Testis (tissue), 3 donors: ENCODE data around the gene RANBP3. TPM values are rescaled to one million over a fixed set of nuclear protein-coding genes. Genes with fewer than 3 reads are reported as not detected.

Source experiments
- DNase-seq: peaks from one replicate; pipeline ENCODE4 v3.0.0-alpha.2; 2019
- H3K27ac ChIP-seq, 2 donors: fragments of 200-600 bp; sonication (generic); one replicate each; pipeline ENCODE4 v1.5.1; 2019
- H3K27me3 ChIP-seq: fragments of 200-600 bp; sonication (generic); one replicate; pipeline ENCODE4 v1.5.1; 2019
- H3K36me3 ChIP-seq: fragments of 200-600 bp; sonication (generic); one replicate; pipeline ENCODE4 v1.5.1; 2017; ENCODE audit warnings: low read depth; ENCODE audit errors: missing control alignments
- H3K4me1 ChIP-seq: fragments of 200-600 bp; sonication (generic); one replicate; pipeline ENCODE4 v1.5.1; 2019
- H3K4me3 ChIP-seq, 2 donors: fragments of 200-600 bp; sonication (generic); one replicate each; pipeline ENCODE4 v1.5.1; 2017 to 2019
- H3K9me3 ChIP-seq: fragments of 200-600 bp; sonication (generic); one replicate; pipeline ENCODE4 v1.5.1; 2017
- POLR2A ChIP-seq: fragments of 450-650 bp; IDR thresholded peaks from one replicate; pipeline ENCODE4 v1.6.1; 2017; ENCODE audit warnings: antibody characterized with exemption, mild to moderate bottlenecking, moderate library complexity
- WGBS, 2 donors: methylation state at CpG; one replicate each; pipeline ENCODE4 v1.1.5; 2018; 5-methylcytosine and 5-hydroxymethylcytosine counted together
- intact Hi-C: fragments of 100-400 bp; cut with DNase I; formaldehyde crosslinking; loops from one replicate; pipeline ENCODE4 v1.15.1; 2023; ENCODE audit warnings: low total_unique reads
- polyA plus RNA-seq: library from polyadenylated mRNA; stranded (reverse); fragments of 350-450 nt; fragmentation: Illumina TruSeq; extraction: RNeasy Lipid Tissue Mini Kit (QIAGEN cat#74804); gene quantifications from one replicate; pipeline ENCODE4 v1.2.3, GENCODE V29; 2014; ENCODE audit warnings: low read depth, low replicate concordance; ENCODE audit not compliant: insufficient read depth
- total RNA-seq, 2 donors: library from RNA; depleted of rRNA; stranded (reverse); fragments of >200 nt; gene quantifications; one replicate each; pipeline ENCODE4 v1.2.3, GENCODE V29; 2016
- TF ChIP-seq, protein P1 (sequence below), 3 experiments: fragments of 450-650 bp in 2 of 3; fragments of 200-600 bp in 1 of 3; sonication (generic) in 1 of 3; IDR thresholded peaks; one replicate each; pipeline ENCODE4 v1.5.1; 2016 to 2019; ENCODE audit warnings: antibody characterized with exemption in 3 of 3, mild to moderate bottlenecking in 2 of 3, moderate library complexity in 1 of 3

RANBP3 gene
- total and polyA plus RNA-seq, 3 donors from 2014 or later: 142 to 148 (median 145) TPM

DNA sequence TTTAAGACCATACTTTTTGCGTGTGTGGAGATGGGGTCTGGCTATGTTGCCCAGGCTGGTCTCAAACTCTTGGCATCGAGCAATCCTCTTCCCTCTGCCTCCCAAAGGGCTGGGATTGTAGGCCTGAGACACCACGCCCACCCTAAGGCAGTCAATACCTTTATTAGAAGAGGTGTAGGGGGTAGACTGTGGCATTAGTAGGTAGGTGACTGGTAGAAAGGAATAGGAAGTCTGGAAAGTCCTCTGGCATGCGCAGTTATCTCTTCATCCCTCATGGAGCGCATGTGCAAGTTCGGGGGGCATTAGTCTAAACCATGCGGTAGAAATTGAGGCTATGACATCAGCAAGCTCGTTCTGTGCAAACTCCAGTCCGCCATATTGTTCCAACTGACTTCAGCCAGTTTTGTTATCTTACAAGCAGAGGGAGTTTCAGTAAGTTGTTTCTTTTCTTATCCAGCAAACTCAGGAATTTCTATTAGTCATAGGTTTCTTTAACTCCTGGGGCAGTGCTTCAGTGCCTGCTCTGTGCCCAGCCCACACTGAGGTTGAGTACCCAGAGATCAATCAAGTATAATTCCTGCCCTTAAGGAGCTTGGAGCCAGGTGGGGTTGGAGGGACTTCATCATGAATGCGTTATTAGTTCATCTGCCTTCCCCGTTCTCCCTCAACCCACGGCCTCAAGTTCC is 7.3 kb upstream of the RANBP3 start:
- Histone ChIP-seq H3K27me3 (no peaks in the 10 kb centered on the region), H3K4me1 (peaks cover 31% of the 10 kb centered on the region), H3K27ac (peak overlapping the region; percentile 53 to 76), H3K36me3 (no peaks in the 10 kb centered on the region), H3K9me3 (no peaks in the 10 kb centered on the region), H3K4me3 (no peak overlapping the region)
- DNase-seq: peak; percentile 63
- no peak for TF ChIP-seq POLR2A
- TF ChIP-seq, protein P1, sequence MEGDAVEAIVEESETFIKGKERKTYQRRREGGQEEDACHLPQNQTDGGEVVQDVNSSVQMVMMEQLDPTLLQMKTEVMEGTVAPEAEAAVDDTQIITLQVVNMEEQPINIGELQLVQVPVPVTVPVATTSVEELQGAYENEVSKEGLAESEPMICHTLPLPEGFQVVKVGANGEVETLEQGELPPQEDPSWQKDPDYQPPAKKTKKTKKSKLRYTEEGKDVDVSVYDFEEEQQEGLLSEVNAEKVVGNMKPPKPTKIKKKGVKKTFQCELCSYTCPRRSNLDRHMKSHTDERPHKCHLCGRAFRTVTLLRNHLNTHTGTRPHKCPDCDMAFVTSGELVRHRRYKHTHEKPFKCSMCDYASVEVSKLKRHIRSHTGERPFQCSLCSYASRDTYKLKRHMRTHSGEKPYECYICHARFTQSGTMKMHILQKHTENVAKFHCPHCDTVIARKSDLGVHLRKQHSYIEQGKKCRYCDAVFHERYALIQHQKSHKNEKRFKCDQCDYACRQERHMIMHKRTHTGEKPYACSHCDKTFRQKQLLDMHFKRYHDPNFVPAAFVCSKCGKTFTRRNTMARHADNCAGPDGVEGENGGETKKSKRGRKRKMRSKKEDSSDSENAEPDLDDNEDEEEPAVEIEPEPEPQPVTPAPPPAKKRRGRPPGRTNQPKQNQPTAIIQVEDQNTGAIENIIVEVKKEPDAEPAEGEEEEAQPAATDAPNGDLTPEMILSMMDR (IDR thresholded peaks at IDR 0.05): no peak
- 72 to 81% methylated on average over 11 to 12 of the region's 12 CpGs for WGBS, 2 donors
- intact Hi-C loops: no loop called here

DNA sequence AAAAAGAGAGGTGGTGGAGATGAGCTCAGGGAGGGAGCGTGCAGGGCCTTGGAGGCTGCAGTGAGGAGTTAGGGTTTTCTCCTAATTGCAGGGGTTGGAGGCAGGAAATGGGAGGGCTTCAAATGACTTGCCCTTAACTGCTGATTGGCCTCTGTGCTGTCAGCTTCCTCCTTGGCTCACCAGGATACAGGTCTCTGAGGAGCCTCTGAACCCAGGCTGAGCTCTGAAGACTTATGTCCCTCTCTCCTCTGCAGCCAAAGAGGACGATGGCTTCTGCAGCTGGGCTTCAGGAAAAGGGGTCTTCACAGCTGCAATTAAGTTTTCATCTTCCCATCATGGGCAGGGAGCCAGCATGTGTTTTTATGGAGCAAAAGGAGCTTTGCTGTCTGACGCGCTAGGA is 6.7 kb upstream of the RANBP3 start:
- H3K36me3 ChIP-seq: no peaks in the 10 kb centered on the region
- DNase-seq: no peak
- intact Hi-C loops: no loop called here
- no peaks in the 10 kb centered on the region for H3K9me3 ChIP-seq
- peak overlapping the region in 1 of 2 donors; percentile 76 for H3K27ac ChIP-seq
- 55 to 70% methylated on average over 4 of the region's 4 CpGs for WGBS, 2 donors
- TF ChIP-seq POLR2A: no peak
- TF ChIP-seq, protein P1 (IDR thresholded peaks at IDR 0.05): no peak
- H3K4me1 ChIP-seq: peaks cover 31% of the 10 kb centered on the region
- no peaks in the 10 kb centered on the region for H3K27me3 ChIP-seq
- H3K4me3 ChIP-seq: no peak overlapping the region

DNA sequence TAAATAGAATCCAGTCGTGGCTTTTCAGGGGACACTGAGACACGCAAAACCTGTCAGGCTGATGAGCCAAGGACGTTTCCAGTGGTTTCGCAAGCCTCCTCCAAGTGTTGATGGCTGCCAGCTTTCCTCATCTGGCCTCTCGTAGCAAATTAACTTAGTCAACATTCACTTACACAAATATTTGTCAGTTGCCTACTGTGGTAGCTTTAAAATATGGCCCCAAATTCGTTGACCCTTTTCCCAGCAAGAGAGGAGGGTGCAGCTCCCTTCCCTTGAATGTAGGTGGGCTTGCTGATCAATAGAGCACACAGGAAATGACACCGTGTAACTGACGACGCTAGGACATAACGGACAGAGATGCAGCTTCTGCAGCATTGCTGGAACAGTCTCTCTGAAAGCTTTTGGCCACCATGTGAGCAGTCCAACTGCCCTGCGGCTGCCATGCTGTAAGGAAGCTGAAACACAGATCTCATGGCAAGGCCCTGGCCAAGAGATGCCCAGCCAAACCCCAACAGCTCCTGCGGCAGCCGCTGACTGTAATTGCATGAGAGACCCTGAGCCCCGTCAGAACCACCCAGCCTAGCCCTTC is 5.5 kb upstream of the RANBP3 start:
- Histone ChIP-seq H3K36me3 (no peaks in the 10 kb centered on the region), H3K9me3 (no peaks in the 10 kb centered on the region), H3K4me1 (peaks cover 37% of the 10 kb centered on the region), H3K27ac (peak overlapping the region; percentile 14 to 53), H3K4me3 (no peak overlapping the region), H3K27me3 (no peaks in the 10 kb centered on the region)
- WGBS, 2 donors: 64 to 76% methylated on average over 14 of the region's 14 CpGs
- intact Hi-C loops: no loop called here
- TF ChIP-seq, protein P1 (IDR thresholded peaks at IDR 0.05): no peak
- TF ChIP-seq POLR2A: no peak
- no peak for DNase-seq

DNA sequence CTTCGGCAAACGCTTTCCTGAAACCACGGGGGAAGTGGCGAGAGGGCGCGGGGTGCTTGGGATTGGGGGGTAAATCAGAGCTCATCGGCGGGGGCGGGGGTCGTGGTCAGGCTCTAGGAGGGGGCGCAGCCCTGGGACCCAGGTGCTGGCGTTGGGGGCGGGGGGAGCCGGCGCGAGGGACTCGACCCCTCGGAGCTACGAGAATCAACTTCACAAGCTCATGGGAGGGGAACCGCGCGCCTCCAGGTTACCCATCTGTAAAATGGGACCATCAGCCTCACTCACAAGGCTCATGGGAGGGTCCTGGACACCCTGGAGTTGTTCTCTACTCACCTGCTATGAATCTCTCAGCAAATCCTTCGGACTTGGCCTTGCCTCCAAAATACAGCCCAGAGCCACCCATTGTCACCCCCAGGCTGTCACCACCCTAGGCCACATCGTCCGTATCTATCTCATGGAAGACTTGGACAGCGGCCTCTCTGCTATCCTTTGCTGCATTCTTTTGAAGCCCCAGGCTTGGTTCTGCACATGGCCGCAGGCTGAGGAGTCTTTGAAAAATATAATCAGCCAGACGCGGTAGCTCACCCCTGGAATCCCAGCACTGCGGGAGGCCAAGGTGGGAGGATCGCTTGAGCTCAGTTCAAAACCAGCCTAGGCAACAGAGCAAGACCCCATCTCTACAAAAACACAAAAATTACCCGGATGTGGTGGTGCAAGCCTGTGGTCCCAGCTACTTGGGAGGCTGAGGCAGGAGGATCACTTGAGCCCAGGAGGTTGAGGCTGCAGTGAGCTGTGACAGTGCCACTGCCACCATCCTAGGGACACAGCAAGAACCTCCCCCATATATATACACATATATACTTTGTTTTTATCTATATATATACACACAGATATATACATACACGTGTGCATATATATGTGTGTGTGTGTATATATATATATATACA is 939 bp upstream of the RANBP3 start:
- no peak for DNase-seq
- Histone ChIP-seq H3K27ac (peak overlapping the region; percentile 82 to 93), H3K4me3 (peak overlapping the region; percentile 86 to 87), H3K27me3 (no peaks in the 10 kb centered on the region), H3K4me1 (peaks cover 26% of the 10 kb centered on the region), H3K9me3 (no peaks in the 10 kb centered on the region), H3K36me3 (no peaks in the 10 kb centered on the region)
- TF ChIP-seq, protein P1 (IDR thresholded peaks at IDR 0.05): no peak
- TF ChIP-seq POLR2A: no peak
- intact Hi-C loops: no loop called here
- WGBS, 2 donors: 42 to 44% methylated on average over 17 to 26 of the region's 33 CpGs
